IMR-90 (cell line): ENCODE measurements around the gene CTDSP2. TPM values are rescaled to one million over a fixed set of nuclear protein-coding genes. Genes with fewer than 3 reads are reported as not detected.
A peak's percentile ranks its signal among the peaks of the same experiment; 100 is the strongest.

ENCODE experiments used
- ATAC-seq: fragments of 200-7000 bp; cut with Tn5 transposase; 2 replicates; pipeline ENCODE4 v1.9.1; 2020; ENCODE audit warnings: low read depth, mild to moderate bottlenecking, moderate library complexity
- BruUV-seq: library from RNA; stranded (reverse); fragments of 400-500 nt; replicated peaks from 2 replicates; lab custom pipeline; 2021; lab: Mats Ljungman, UMichigan
- CTCF ChIA-PET: fragments of 300-600 bp; formaldehyde crosslinking; extraction: SDS; loops from one replicate; lab custom pipeline; 2021; ENCODE audit warnings: antibody characterized with exemption; lab: Yijun Ruan, JAX
- POLR2A ChIA-PET: fragments of 300-600 bp; sonication (Branson Sonifier 250); formaldehyde crosslinking; loops from one replicate; lab custom pipeline; 2022; ENCODE audit warnings: antibody characterized with exemption; ENCODE audit not compliant: unreplicated experiment; lab: Charles Lee
- DNase-seq: peaks from one replicate; pipeline ENCODE4 v3.0.0; 2013
- H2AFZ ChIP-seq: replicated peaks from 2 replicates; pipeline ENCODE3; 2013; ENCODE audit warnings: low read length, mild to moderate bottlenecking; ENCODE audit not compliant: poor library complexity
- H2AK5ac ChIP-seq: 2 replicates; pipeline ENCODE4 v1.6.1; 2013; ENCODE audit warnings: low read depth, low read length, inconsistent platforms
- H2AK9ac ChIP-seq: replicated peaks from 2 replicates; pipeline ENCODE3; 2013; ENCODE audit warnings: mild to moderate bottlenecking, low read depth, low read length, moderate library complexity; ENCODE audit not compliant: poor library complexity
- H2BK120ac ChIP-seq: 2 replicates; pipeline ENCODE4 v1.6.1; 2013; ENCODE audit warnings: low read depth, low read length, inconsistent platforms
- H2BK15ac ChIP-seq: 3 replicates; pipeline ENCODE4 v1.6.1; 2013; ENCODE audit warnings: low read depth, low read length, inconsistent platforms
- H2BK20ac ChIP-seq: 2 replicates; pipeline ENCODE4 v1.6.1; 2013; ENCODE audit warnings: low read depth, mild to moderate bottlenecking, inconsistent platforms, low read length, moderate library complexity
- H2BK5ac ChIP-seq: 2 replicates; pipeline ENCODE4 v1.6.1; 2013; ENCODE audit warnings: mild to moderate bottlenecking, low read depth, low read length, inconsistent platforms; ENCODE audit not compliant: poor library complexity, severe bottlenecking
- H3K14ac ChIP-seq: replicated peaks from 2 replicates; pipeline ENCODE4 v1.6.1; 2013; ENCODE audit warnings: low read depth, low read length, inconsistent platforms
- H3K18ac ChIP-seq: 2 replicates; pipeline ENCODE4 v1.6.1; 2013; ENCODE audit warnings: low read depth, low read length, control low read depth
- H3K23ac ChIP-seq: 2 replicates; pipeline ENCODE4 v1.6.1; 2013; ENCODE audit warnings: low read depth, low read length, inconsistent platforms
- H3K27ac ChIP-seq: 2 replicates; pipeline ENCODE4 v1.5.1; 2013; ENCODE audit warnings: mild to moderate bottlenecking, control low read depth, low read length; ENCODE audit not compliant: insufficient read depth
- H3K27me3 ChIP-seq: 2 replicates; pipeline ENCODE4 v1.6.1; 2013; ENCODE audit warnings: low read length; ENCODE audit not compliant: control insufficient read depth, insufficient read depth
- H3K36me3 ChIP-seq: 2 replicates; pipeline ENCODE4 v1.6.1; 2013; ENCODE audit warnings: low read length, mixed read lengths; ENCODE audit not compliant: control insufficient read depth, insufficient read depth
- H3K4ac ChIP-seq: 2 replicates; pipeline ENCODE4 v1.6.1; 2013; ENCODE audit warnings: low read depth, low read length, inconsistent platforms
- H3K4me1 ChIP-seq: 2 replicates; pipeline ENCODE4 v1.6.1; 2013; ENCODE audit warnings: low read length, mixed read lengths; ENCODE audit not compliant: control insufficient read depth, insufficient read depth
- H3K4me2 ChIP-seq: 2 replicates; pipeline ENCODE4 v1.6.1; 2013; ENCODE audit warnings: low read depth, mild to moderate bottlenecking, control low read depth, low read length, moderate library complexity
- H3K4me3 ChIP-seq: 2 replicates; pipeline ENCODE4 v1.5.1; 2013; ENCODE audit warnings: low read depth, mild to moderate bottlenecking, control low read depth, low read length, moderate library complexity; ENCODE audit not compliant: insufficient read depth
- H3K56ac ChIP-seq: 2 replicates; pipeline ENCODE4 v1.6.1; 2013; ENCODE audit warnings: low read length, inconsistent platforms; ENCODE audit not compliant: insufficient read depth; ENCODE audit errors: extremely low read depth
- H3K79me1 ChIP-seq, 2 experiments: 2 replicates each; pipeline ENCODE4 v1.6.1; 2013; ENCODE audit warnings: low read length in 2 of 2, inconsistent platforms in 1 of 2, low read depth in 1 of 2
- H3K9ac ChIP-seq: 2 replicates; pipeline ENCODE4 v1.6.1; 2013; ENCODE audit warnings: low read depth, low read length, control low read depth
- H3K9me1 ChIP-seq: 2 replicates; pipeline ENCODE4 v1.6.1; 2013; ENCODE audit warnings: low read length, inconsistent platforms; ENCODE audit not compliant: insufficient read depth
- H3K9me3 ChIP-seq: 2 replicates; pipeline ENCODE4 v1.6.1; 2013; ENCODE audit warnings: low read length; ENCODE audit not compliant: control insufficient read depth, insufficient read depth
- H4K20me1 ChIP-seq: 2 replicates; pipeline ENCODE4 v1.6.1; 2013; ENCODE audit warnings: low read length, inconsistent platforms; ENCODE audit not compliant: insufficient read depth
- H4K5ac ChIP-seq: 2 replicates; pipeline ENCODE4 v1.6.1; 2013; ENCODE audit warnings: mild to moderate bottlenecking, low read depth, low read length, control low read depth
- H4K8ac ChIP-seq, 2 experiments: 2 replicates each; pipeline ENCODE4 v1.6.1; 2013; ENCODE audit warnings: low read depth in 2 of 2, low read length in 2 of 2, control low read depth in 1 of 2, inconsistent platforms in 1 of 2
- H4K91ac ChIP-seq: 2 replicates; pipeline ENCODE4 v1.6.1; 2013; ENCODE audit warnings: low read depth, low read length, inconsistent platforms; ENCODE audit not compliant: insufficient read depth
- BHLHE40 ChIP-seq: fragments of 150-350 bp; IDR thresholded peaks from 2 replicates; pipeline ENCODE4 v1.6.1; 2016; ENCODE audit warnings: mild to moderate bottlenecking, low read depth, low read length
- MXI1 ChIP-seq: IDR thresholded peaks from 2 replicates; pipeline ENCODE4 v1.6.1; 2012; ENCODE audit warnings: low read depth, mild to moderate bottlenecking, low read length, moderate library complexity, borderline replicate concordance
- POLR2A ChIP-seq: IDR thresholded peaks from 2 replicates; pipeline ENCODE4 v1.6.1; 2012; ENCODE audit warnings: mild to moderate bottlenecking, low read depth, low read length
- WGBS, 2 experiments: methylation state at CpG; one replicate each; pipeline versions ENCODE4 v1.1.5 to v1.1.7; 2013; ENCODE audit warnings: missing lambda C conversion rate in 2 of 2; ENCODE audit not compliant: insufficient read length in 1 of 2; ENCODE audit errors: extremely low coverage in 2 of 2; 5-methylcytosine and 5-hydroxymethylcytosine counted together
- dilution Hi-C: fragments of 300-500 bp; cut with HindIII; formaldehyde crosslinking; loops from one replicate; pipeline ENCODE4 v1.14.3; 2018; ENCODE audit warnings: low sequenced_read_pairs; ENCODE audit not compliant: unreplicated experiment
- in situ Hi-C: fragments of 300-500 bp; cut with MboI; formaldehyde crosslinking; loops from 3 replicates; pipeline ENCODE4 v1.14.3; 2019; ENCODE audit warnings: low sequenced_read_pairs, inconsistent platforms, mixed read lengths
- intact Hi-C: fragments of 100-400 bp; cut with micrococcal nuclease; formaldehyde crosslinking; loops from 2 replicates; pipeline ENCODE4 v1.10.0; 2022
- polyA plus RNA-seq, 3 experiments: library from polyadenylated mRNA; depleted of rRNA; stranded (reverse); fragments of >200 nt; gene quantifications; 2 replicates each; pipeline ENCODE4 v1.2.3, GENCODE V29; 2012; ENCODE audit warnings: low replicate concordance in 1 of 3
- total RNA-seq: library from RNA; depleted of rRNA; stranded (reverse); fragments of >200 nt; gene quantifications from 2 replicates; pipeline ENCODE4 v1.2.3, GENCODE V29; 2012

Gene CTDSP2
- total and polyA plus RNA-seq, 2 of the 4 experiments (the other 2 are of a cell fraction) = 114 to 156 TPM

GRCh38 chr12:57772429-57773322 lies 73.9 kb downstream of the CTDSP2 start, which contains the start of gene EEF1AKMT3:
Gene EEF1AKMT3 (plus strand): TSS chr12:57772614. CDS start chr12:57772725, 111 bp downstream.
- H2BK5ac ChIP-seq = peak within 1 kb of the TSS; percentile 78
- peak within 1 kb of the TSS; percentile 99 for H2AFZ ChIP-seq
- peaks cover 9% of the 10 kb centered on the region for H3K9me1 ChIP-seq
- WGBS, 2 experiments = 0% methylated on average over 31 of the region's 67 CpGs; no CpG with 5 or more reads in 1 of the 2 experiments
- no peaks in the 10 kb centered on the region for H3K27me3 ChIP-seq
- peak within 1 kb of the TSS; percentile 86 for H2BK120ac ChIP-seq
- peak within 1 kb of the TSS; percentile 95 for H3K14ac ChIP-seq
- CTCF ChIA-PET = no interaction called here
- peak within 1 kb of the TSS; percentile 91 for H4K5ac ChIP-seq
- peak within 1 kb of the TSS; percentile 88 for H3K56ac ChIP-seq
- ATAC-seq (peak; percentile 73), DNase-seq (peak; percentile 35)
- peak within 1 kb of the TSS; percentile 99 for H3K9ac ChIP-seq
- BruUV-seq = no TSS peak
- no peaks in the 10 kb centered on the region for H3K9me3 ChIP-seq
- peak within 1 kb of the TSS; percentile 98 for H3K4ac ChIP-seq
- intact Hi-C loops (no loop called here), dilution Hi-C loops (no loop called here), in situ Hi-C loops (no loop called here)
- TF ChIP-seq MXI1 = peak; percentile 70; the same call in 1 of the 2 replicates
- peak; percentile 39 for TF ChIP-seq BHLHE40
- no peak for TF ChIP-seq POLR2A
- POLR2A ChIA-PET = interaction anchor here (0.9 kb wide), 1 partner anchor 28 kb away, joined by 4 read pairs; the partner anchor contains the start of gene TSPAN31
- H2AK9ac ChIP-seq = peak within 1 kb of the TSS; percentile 97
- H3K4me1 ChIP-seq = 0 out of 2 replicates have a peak, but pooled peaks cover 3% of the 10 kb centered on the region
- peak within 1 kb of the TSS; percentile 98 for H3K23ac ChIP-seq
- peak within 1 kb of the TSS; percentile 62 for H3K18ac ChIP-seq
- 0 out of 2 replicates have a peak within 1 kb of the TSS, but pooled peaks have one; percentile 8 for H2BK20ac ChIP-seq
- H4K91ac ChIP-seq = peak within 1 kb of the TSS; percentile 95
- H3K4me3 ChIP-seq = peak within 1 kb of the TSS; percentile 78
- H4K20me1 ChIP-seq = no peaks in the 10 kb centered on the region
- H3K27ac ChIP-seq = peak within 1 kb of the TSS; percentile 82
- peaks cover 3% of the 10 kb centered on the region for H3K36me3 ChIP-seq
- H4K8ac ChIP-seq = peak within 1 kb of the TSS; percentile 93 to 99
- H3K79me1 ChIP-seq = peaks cover 16 to 29% of the 10 kb centered on the region in 2 experiments; a peak in 3 of 4 replicates
- H3K4me2 ChIP-seq = peak within 1 kb of the TSS; percentile 95
- H2AK5ac ChIP-seq = peak within 1 kb of the TSS; percentile 91
- peak within 1 kb of the TSS; percentile 78; the same call in 2 of the 3 replicates for H2BK15ac ChIP-seq
